K562 (cell line): ENCODE measurements around the gene SERPINE1. TPM values are rescaled to one million over a fixed set of nuclear protein-coding genes. Genes with fewer than 3 reads are reported as not detected.

Experiments used
- ARID1B ChIP-seq: fragments of 450-650 bp; IDR thresholded peaks from 2 replicates; pipeline ENCODE4 v1.6.1; 2016; ENCODE audit warnings: antibody characterized with exemption, mild to moderate bottlenecking, inconsistent platforms
- BCOR ChIP-seq: fragments of 450-650 bp; IDR thresholded peaks from 2 replicates; pipeline ENCODE4 v1.6.1; 2016
- BMI1 ChIP-seq: fragments of 150-350 bp; IDR thresholded peaks from 2 replicates; pipeline ENCODE4 v1.6.1; 2014; ENCODE audit warnings: low read length
- CBFA2T2 ChIP-seq: fragments of 450-650 bp; conservative IDR thresholded peaks from 2 replicates; pipeline ENCODE4 v1.6.1; 2017; ENCODE audit warnings: mild to moderate bottlenecking
- CBFA2T3 ChIP-seq: fragments of 450-650 bp; IDR thresholded peaks from 2 replicates; pipeline ENCODE4 v1.6.1; 2017
- CC2D1A ChIP-seq: fragments of 450-650 bp; IDR thresholded peaks from 2 replicates; pipeline ENCODE4 v1.6.1; 2017; ENCODE audit warnings: mild to moderate bottlenecking
- CHD1 ChIP-seq: fragments of 200-600 bp; sonication (generic); IDR thresholded peaks from one replicate; pipeline ENCODE4 v1.6.1; 2012; ENCODE audit warnings: mild to moderate bottlenecking, moderate library complexity, low read length, inconsistent platforms
- DMBX1 ChIP-seq: fragments of 250-450 bp; sonication (Bioruptor Pico); IDR thresholded peaks from 2 replicates; pipeline ENCODE4 v1.8.0; 2022; ENCODE audit warnings: inconsistent platforms, mild to moderate bottlenecking, moderate library complexity, borderline replicate concordance
- EHMT2 ChIP-seq: fragments of 450-650 bp; IDR thresholded peaks from 2 replicates; pipeline ENCODE4 v1.6.1; 2018; ENCODE audit warnings: antibody characterized with exemption
- FOXJ3 ChIP-seq: sonication (generic); formaldehyde crosslinking; IDR thresholded peaks from 2 replicates; pipeline ENCODE4 v1.4.0; 2020; ENCODE audit warnings: mild to moderate bottlenecking, missing genetic modification reagents
- HCFC1 ChIP-seq: IDR thresholded peaks from 2 replicates; pipeline ENCODE4 v1.6.1; 2012; ENCODE audit warnings: low read depth, low read length, improper control_type of control experiment
- HDAC1 ChIP-seq, 2 experiments: fragments of 450-650 bp; IDR thresholded peaks; 2 replicates each; pipeline ENCODE4 v1.6.1; 2016 to 2017; ENCODE audit warnings: inconsistent platforms in 1 of 2, mild to moderate bottlenecking in 1 of 2, moderate library complexity in 1 of 2
- NCOR1 ChIP-seq: fragments of 450-650 bp; IDR thresholded peaks from 2 replicates; pipeline ENCODE4 v1.6.1; 2016; ENCODE audit warnings: mild to moderate bottlenecking, moderate library complexity
- NR4A1 ChIP-seq, 2 experiments: fragments of 250-450 bp in 1 of 2; fragments of 450-650 bp in 1 of 2; sonication (Bioruptor Pico) in 1 of 2; IDR thresholded peaks; 2 replicates each; pipeline versions ENCODE4 v1.4.0 to v1.6.1; 2016 to 2020; ENCODE audit warnings: mild to moderate bottlenecking in 2 of 2, missing compliant biosample characterization in 1 of 2, missing genetic modification characterization in 1 of 2, moderate library complexity in 1 of 2
- OTX1 ChIP-seq: fragments of 450-650 bp; formaldehyde crosslinking; IDR thresholded peaks from 2 replicates; pipeline ENCODE4 v1.4.0; 2022; ENCODE audit warnings: mild to moderate bottlenecking
- SAP30 ChIP-seq: fragments of 200-600 bp; sonication (generic); IDR thresholded peaks from 2 replicates; pipeline ENCODE4 v1.6.1; 2012; ENCODE audit warnings: borderline replicate concordance, low read depth, mild to moderate bottlenecking, moderate library complexity, low read length, control low read depth, inconsistent platforms; ENCODE audit not compliant: insufficient read depth, poor library complexity, severe bottlenecking
- SRF ChIP-seq, 2 experiments: fragments of 250-450, 450-650 bp in 1 of 2; sonication (Bioruptor Pico) in 1 of 2; sonication (generic) in 1 of 2; formaldehyde crosslinking; IDR thresholded peaks; 2 replicates each; pipeline versions ENCODE4 v1.5.0 to v1.5.1; 2020 to 2022; ENCODE audit warnings: mild to moderate bottlenecking in 1 of 2, missing genetic modification reagents in 1 of 2
- STAT5A ChIP-seq: IDR thresholded peaks from 2 replicates; pipeline ENCODE4 v1.6.1; 2012; ENCODE audit warnings: low read length, inconsistent platforms, borderline replicate concordance
- TAL1 ChIP-seq: fragments of 450-650 bp; IDR thresholded peaks from 2 replicates; pipeline ENCODE4 v1.6.1; 2016; ENCODE audit warnings: mild to moderate bottlenecking
- USF1 ChIP-seq: sonication (generic); formaldehyde crosslinking; IDR thresholded peaks from 2 replicates; pipeline ENCODE4 v1.9.0; 2022; ENCODE audit warnings: mild to moderate bottlenecking, missing genetic modification reagents
- ZKSCAN8 ChIP-seq: fragments of 200-800 bp; sonication (Bioruptor generic); IDR thresholded peaks from 2 replicates; pipeline ENCODE4 v1.6.1; 2016; ENCODE audit warnings: missing genetic modification characterization, missing compliant biosample characterization
- ZNF143 ChIP-seq: sonication (generic); formaldehyde crosslinking; IDR thresholded peaks from 2 replicates; pipeline ENCODE4 v1.9.0; 2022; ENCODE audit warnings: mild to moderate bottlenecking, missing genetic modification reagents
- ZNF174 ChIP-seq: fragments of 250-450 bp; sonication (Bioruptor Pico); IDR thresholded peaks from 2 replicates; pipeline ENCODE4 v1.4.0; 2020; ENCODE audit warnings: mild to moderate bottlenecking
- ZNF561 ChIP-seq: fragments of 450-650 bp; formaldehyde crosslinking; conservative IDR thresholded peaks from 2 replicates; pipeline ENCODE4 v1.4.0; 2020; ENCODE audit warnings: mild to moderate bottlenecking, moderate library complexity
- polyA plus RNA-seq, 8 experiments: library from polyadenylated mRNA; depleted of rRNA in 4 of 8; stranded (reverse) in 5 of 8; unstranded in 3 of 8; fragments of >200 nt; fragmentation: Nextera tagmentation in 2 of 8; fragmentation: Illumina TruSeq in 1 of 8; extraction: Ambion mirVana in 2 of 8; extraction: Trizol in 1 of 8; gene quantifications; 2 replicates each; pipeline versions ENCODE4 v1.2.1 to v1.2.3, GENCODE V29; 2011 to 2014; ENCODE audit warnings: inconsistent platforms in 1 of 8, missing spikeins in 1 of 8
- total RNA-seq, 7 experiments: library from RNA; depleted of rRNA in 6 of 7; stranded (reverse); fragments of >200 nt in 6 of 7; fragmentation: Illumina TruSeq in 2 of 7; extraction: Trizol in 2 of 7; gene quantifications; 2 replicates each; pipeline versions ENCODE4 v1.2.1 to v1.2.3, GENCODE V29; 2011 to 2021; ENCODE audit warnings: low replicate concordance in 1 of 7
- TF ChIP-seq, protein P1 (sequence below): sonication (generic); formaldehyde crosslinking; IDR thresholded peaks from 2 replicates; pipeline ENCODE4 v1.8.1; 2023; ENCODE audit warnings: mild to moderate bottlenecking, missing genetic modification reagents
- TF ChIP-seq, protein P2 (sequence below): sonication (generic); formaldehyde crosslinking; IDR thresholded peaks from 2 replicates; pipeline ENCODE4 v1.8.0; 2022; ENCODE audit warnings: mild to moderate bottlenecking, missing genetic modification reagents

Gene SERPINE1
- total and polyA plus RNA-seq, 9 of the 15 experiments (the other 6 are each of a cell fraction or from before 2014, with no cell fraction given), result 0.22 to 4.8 (median 0.91) TPM

DNA sequence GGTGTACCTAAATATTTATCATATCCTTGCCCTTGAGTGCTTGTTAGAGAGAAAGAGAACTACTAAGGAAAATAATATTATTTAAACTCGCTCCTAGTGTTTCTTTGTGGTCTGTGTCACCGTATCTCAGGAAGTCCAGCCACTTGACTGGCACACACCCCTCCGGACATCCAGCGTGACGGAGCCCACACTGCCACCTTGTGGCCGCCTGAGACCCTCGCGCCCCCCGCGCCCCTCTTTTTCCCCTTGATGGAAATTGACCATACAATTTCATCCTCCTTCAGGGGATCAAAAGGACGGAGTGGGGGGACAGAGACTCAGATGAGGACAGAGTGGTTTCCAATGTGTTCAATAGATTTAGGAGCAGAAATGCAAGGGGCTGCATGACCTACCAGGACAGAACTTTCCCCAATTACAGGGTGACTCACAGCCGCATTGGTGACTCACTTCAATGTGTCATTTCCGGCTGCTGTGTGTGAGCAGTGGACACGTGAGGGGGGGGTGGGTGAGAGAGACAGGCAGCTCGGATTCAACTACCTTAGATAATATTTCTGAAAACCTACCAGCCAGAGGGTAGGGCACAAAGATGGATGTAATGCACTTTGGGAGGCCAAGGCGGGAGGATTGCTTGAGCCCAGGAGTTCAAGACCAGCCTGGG lies 11.4 kb downstream of the SERPINE1 start (continued):
- TF ChIP-seq HCFC1 (peak; percentile 5; the same call in 1 of the 2 replicates), NR4A1 (CRISPR knock-in tag; IDR thresholded peaks at IDR 0.05) (no peak), NR4A1 (tag; IDR thresholded peaks at IDR 0.05) (peak; percentile 68; the same call in 1 of the 2 replicates), EHMT2 (peak; percentile 65), ZNF561 (CRISPR knock-in tag) (no peak), DMBX1 (CRISPR knock-in tag) (peak; percentile 53; the same call in 1 of the 2 replicates), TAL1 (peak; percentile 34; the same call in 1 of the 2 replicates), STAT5A (peak; percentile 43; the same call in 1 of the 2 replicates), ZNF174 (CRISPR knock-in tag) (no peak), CHD1 (no peak), SRF (CRISPR knock-in tag; IDR thresholded peaks at IDR 0.05) (peak in 1 of 2 experiments; percentile 18; a peak in 1 of 4 replicates), OTX1 (CRISPR knock-in tag) (no peak), USF1 (CRISPR knock-in tag) (peak; percentile 96), ZKSCAN8 (CRISPR knock-in tag) (no peak), BMI1 (no peak), CBFA2T2 (peak; percentile 70), CC2D1A (peak; percentile 81), HDAC1 (IDR thresholded peaks at IDR 0.05) (peak; percentile 6 to 87; a peak in 2 of 4 replicates), FOXJ3 (no peak), ARID1B (peak; percentile 97), NCOR1 (peak; percentile 79), BCOR (peak; percentile 66; the same call in 1 of the 2 replicates), ZNF143 (CRISPR knock-in tag) (no peak), SAP30 (no peak), CBFA2T3 (peak; percentile 68)
- TF ChIP-seq, protein P1, sequence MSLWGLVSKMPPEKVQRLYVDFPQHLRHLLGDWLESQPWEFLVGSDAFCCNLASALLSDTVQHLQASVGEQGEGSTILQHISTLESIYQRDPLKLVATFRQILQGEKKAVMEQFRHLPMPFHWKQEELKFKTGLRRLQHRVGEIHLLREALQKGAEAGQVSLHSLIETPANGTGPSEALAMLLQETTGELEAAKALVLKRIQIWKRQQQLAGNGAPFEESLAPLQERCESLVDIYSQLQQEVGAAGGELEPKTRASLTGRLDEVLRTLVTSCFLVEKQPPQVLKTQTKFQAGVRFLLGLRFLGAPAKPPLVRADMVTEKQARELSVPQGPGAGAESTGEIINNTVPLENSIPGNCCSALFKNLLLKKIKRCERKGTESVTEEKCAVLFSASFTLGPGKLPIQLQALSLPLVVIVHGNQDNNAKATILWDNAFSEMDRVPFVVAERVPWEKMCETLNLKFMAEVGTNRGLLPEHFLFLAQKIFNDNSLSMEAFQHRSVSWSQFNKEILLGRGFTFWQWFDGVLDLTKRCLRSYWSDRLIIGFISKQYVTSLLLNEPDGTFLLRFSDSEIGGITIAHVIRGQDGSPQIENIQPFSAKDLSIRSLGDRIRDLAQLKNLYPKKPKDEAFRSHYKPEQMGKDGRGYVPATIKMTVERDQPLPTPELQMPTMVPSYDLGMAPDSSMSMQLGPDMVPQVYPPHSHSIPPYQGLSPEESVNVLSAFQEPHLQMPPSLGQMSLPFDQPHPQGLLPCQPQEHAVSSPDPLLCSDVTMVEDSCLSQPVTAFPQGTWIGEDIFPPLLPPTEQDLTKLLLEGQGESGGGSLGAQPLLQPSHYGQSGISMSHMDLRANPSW (CRISPR knock-in tag), result 0 out of 2 replicates have a peak, but pooled peaks have one; percentile 73
- TF ChIP-seq, protein P2, sequence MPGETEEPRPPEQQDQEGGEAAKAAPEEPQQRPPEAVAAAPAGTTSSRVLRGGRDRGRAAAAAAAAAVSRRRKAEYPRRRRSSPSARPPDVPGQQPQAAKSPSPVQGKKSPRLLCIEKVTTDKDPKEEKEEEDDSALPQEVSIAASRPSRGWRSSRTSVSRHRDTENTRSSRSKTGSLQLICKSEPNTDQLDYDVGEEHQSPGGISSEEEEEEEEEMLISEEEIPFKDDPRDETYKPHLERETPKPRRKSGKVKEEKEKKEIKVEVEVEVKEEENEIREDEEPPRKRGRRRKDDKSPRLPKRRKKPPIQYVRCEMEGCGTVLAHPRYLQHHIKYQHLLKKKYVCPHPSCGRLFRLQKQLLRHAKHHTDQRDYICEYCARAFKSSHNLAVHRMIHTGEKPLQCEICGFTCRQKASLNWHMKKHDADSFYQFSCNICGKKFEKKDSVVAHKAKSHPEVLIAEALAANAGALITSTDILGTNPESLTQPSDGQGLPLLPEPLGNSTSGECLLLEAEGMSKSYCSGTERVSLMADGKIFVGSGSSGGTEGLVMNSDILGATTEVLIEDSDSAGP (CRISPR knock-in tag), result no peak
